MCF 10A (cell line): ENCODE data around the gene EPHB1. TPM values are rescaled to one million over a fixed set of nuclear protein-coding genes. Genes with fewer than 3 reads are reported as not detected.

Source experiments
- BruUV-seq: library from RNA; stranded (reverse); fragments of 400-500 nt; replicated peaks from 2 replicates; lab custom pipeline; 2021; lab: Mats Ljungman, UMichigan
- CTCF ChIA-PET: fragments of 300-600 bp; sonication (Branson Sonifier 250); formaldehyde crosslinking; extraction: SDS; loops from one replicate; lab custom pipeline; 2021; ENCODE audit warnings: antibody characterized with exemption, inconsistent platforms; lab: Yijun Ruan, JAX
- POLR2A ChIA-PET: fragments of 300-600, 350-650 bp; sonication (Branson Sonifier 250); formaldehyde crosslinking; extraction: SDS; loops from one replicate; lab custom pipeline; 2020; ENCODE audit warnings: antibody characterized with exemption, inconsistent platforms; lab: Yijun Ruan, JAX
- DNase-seq: peaks from one replicate; pipeline ENCODE4 v3.0.0-alpha.2; 2018; ENCODE audit not compliant: unreplicated experiment
- H3K27ac Mint-ChIP-seq: one replicate; pipeline ENCODE4 v1.8.0; 2022; ENCODE audit warnings: mild to moderate bottlenecking, low read depth, mixed read lengths; ENCODE audit not compliant: unreplicated experiment
- H3K27me3 Mint-ChIP-seq: one replicate; pipeline ENCODE4 v1.8.0; 2022; ENCODE audit warnings: mixed read lengths; ENCODE audit not compliant: insufficient read depth, unreplicated experiment
- H3K36me3 Mint-ChIP-seq: one replicate; pipeline ENCODE4 v1.8.0; 2022; ENCODE audit warnings: mild to moderate bottlenecking, moderate library complexity, mixed read lengths; ENCODE audit not compliant: insufficient read depth, unreplicated experiment
- H3K4me1 Mint-ChIP-seq: one replicate; pipeline ENCODE4 v1.8.0; 2022; ENCODE audit warnings: mixed read lengths; ENCODE audit not compliant: insufficient read depth, unreplicated experiment
- H3K4me3 Mint-ChIP-seq: one replicate; pipeline ENCODE4 v1.8.0; 2022; ENCODE audit warnings: mild to moderate bottlenecking, moderate library complexity, mixed read lengths; ENCODE audit not compliant: unreplicated experiment
- H3K9me3 Mint-ChIP-seq: one replicate; pipeline ENCODE4 v1.8.0; 2022; ENCODE audit warnings: mixed read lengths; ENCODE audit not compliant: unreplicated experiment
- CTCF ChIP-seq: fragments of 200-600 bp; IDR thresholded peaks from one replicate; pipeline ENCODE4 v1.8.0; 2022; ENCODE audit warnings: antibody characterized with exemption, mild to moderate bottlenecking; ENCODE audit not compliant: unreplicated experiment
- intact Hi-C: fragments of 100-400 bp; cut with micrococcal nuclease; formaldehyde crosslinking; loops from 2 replicates; pipeline ENCODE4 v1.14.1; 2022
- total RNA-seq: library from RNA; stranded (reverse); gene quantifications from 2 replicates; pipeline ENCODE4 v1.2.3, GENCODE V29; 2022

The EPHB1 gene
- total RNA-seq, 1 experiment from 2014 or later: not detected

GRCh38 chr3:134873789-134874188 lies 78.7 kb downstream of the EPHB1 start:
- Mint-ChIP-seq H3K36me3 (no peaks in the 10 kb centered on the region), H3K4me1 (no peaks in the 10 kb centered on the region), H3K27me3 (no peaks in the 10 kb centered on the region), H3K4me3 (no peak overlapping the region), H3K9me3 (peaks cover 8% of the 10 kb centered on the region), H3K27ac (no peak overlapping the region)
- POLR2A ChIA-PET: no interaction called here
- no peak for TF ChIP-seq CTCF
- no TSS peak for BruUV-seq
- no peak for DNase-seq
- CTCF ChIA-PET: no interaction called here
- intact Hi-C loops: no loop called here

- intact Hi-C loops: no loop called here
- no peak overlapping the region for H3K4me3 Mint-ChIP-seq
- ChIA-PET POLR2A (no interaction called here), CTCF (interaction anchor here (0.9 kb wide), 1 partner anchor 21 kb away, joined by 4 read pairs; no protein-coding TSS in a partner anchor)
- H3K27ac Mint-ChIP-seq: no peak overlapping the region
- peak; percentile 37 for DNase-seq
- no peak for TF ChIP-seq CTCF
- no peaks in the 10 kb centered on the region for H3K36me3 Mint-ChIP-seq
- BruUV-seq: no TSS peak
- H3K27me3 Mint-ChIP-seq: no peaks in the 10 kb centered on the region
- H3K4me1 Mint-ChIP-seq: no peaks in the 10 kb centered on the region
- H3K9me3 Mint-ChIP-seq: peaks cover 8% of the 10 kb centered on the region
Observed at GRCh38 chr3:134874737-134875413, 79.8 kb downstream of the EPHB1 start.

- no peaks in the 10 kb centered on the region for H3K4me1 Mint-ChIP-seq
- POLR2A ChIA-PET: no interaction called here
- no peaks in the 10 kb centered on the region for H3K36me3 Mint-ChIP-seq
- TF ChIP-seq CTCF: no peak
- H3K4me3 Mint-ChIP-seq: no peak overlapping the region
- peaks cover 5% of the 10 kb centered on the region for H3K9me3 Mint-ChIP-seq
- H3K27ac Mint-ChIP-seq: no peak overlapping the region
- intact Hi-C loops: no loop called here
- DNase-seq: no peak
- CTCF ChIA-PET: no interaction called here
- no TSS peak for BruUV-seq
- no peaks in the 10 kb centered on the region for H3K27me3 Mint-ChIP-seq
Observed at GRCh38 chr3:134876836-134877235, 81.8 kb downstream of the EPHB1 start.

- intact Hi-C loops: no loop called here
- Mint-ChIP-seq H3K36me3 (no peaks in the 10 kb centered on the region), H3K27me3 (no peaks in the 10 kb centered on the region), H3K9me3 (peaks cover 6% of the 10 kb centered on the region), H3K27ac (no peak overlapping the region), H3K4me3 (no peak overlapping the region), H3K4me1 (no peaks in the 10 kb centered on the region)
- POLR2A ChIA-PET: no interaction called here
- CTCF ChIA-PET: interaction anchor here (0.7 kb wide), 1 partner anchor 11 kb away, joined by 3 read pairs; no protein-coding TSS in a partner anchor
- BruUV-seq: no TSS peak
- TF ChIP-seq CTCF: no peak
- DNase-seq: no peak
Observed at GRCh38 chr3:134877788-134878187, 82.7 kb downstream of the EPHB1 start.
